Panc1 (cell line): ENCODE measurements around the gene COQ8B. TPM values are rescaled to one million over a fixed set of nuclear protein-coding genes. Genes with fewer than 3 reads are reported as not detected.

Source experiments
- ATAC-seq: fragments of 200-7000 bp; cut with Tn5 transposase; 2 replicates; pipeline ENCODE4 v1.9.1; 2020; ENCODE audit warnings: mild to moderate bottlenecking, moderate library complexity
- BruUV-seq: library from RNA; stranded (reverse); fragments of 400-500 nt; replicated peaks from 2 replicates; lab custom pipeline; 2021; lab: Mats Ljungman, UMichigan
- CTCF ChIA-PET: fragments of 300-600 bp; sonication (Branson Sonifier 250); formaldehyde crosslinking; loops from one replicate; lab custom pipeline; 2022; ENCODE audit warnings: antibody characterized with exemption; lab: Charles Lee
- POLR2A ChIA-PET: fragments of 300-600 bp; sonication (Branson Sonifier 250); formaldehyde crosslinking; loops from one replicate; lab custom pipeline; 2022; ENCODE audit warnings: antibody characterized with exemption; lab: Charles Lee
- DNase-seq: peaks from one replicate; pipeline ENCODE4 v3.0.0-alpha.2; 2010; ENCODE audit warnings: low read depth, low spot score
- H3K27ac ChIP-seq: 2 replicates; pipeline ENCODE4 v1.5.1; 2011; ENCODE audit warnings: mild to moderate bottlenecking, low read length, inconsistent platforms
- H3K27me3 ChIP-seq: fragments of 200-500 bp; sonication (Bioruptor generic); 2 replicates; pipeline ENCODE4 v1.6.0; 2014; ENCODE audit warnings: low read length, inconsistent platforms; ENCODE audit not compliant: control insufficient read depth, insufficient read depth
- H3K36me3 ChIP-seq: fragments of 200-500 bp; sonication (Bioruptor generic); 2 replicates; pipeline ENCODE4 v1.5.1; 2014; ENCODE audit warnings: inconsistent platforms, mild to moderate bottlenecking, low read length, moderate library complexity; ENCODE audit not compliant: control insufficient read depth, insufficient read depth
- H3K4me1 ChIP-seq: 2 replicates; pipeline ENCODE4 v1.5.1; 2011; ENCODE audit warnings: inconsistent platforms, mild to moderate bottlenecking, low read length, moderate library complexity; ENCODE audit not compliant: control insufficient read depth, insufficient read depth
- H3K4me3 ChIP-seq, 2 experiments: 2 replicates each; pipeline ENCODE4 v1.5.1; 2011 to 2012; ENCODE audit warnings: low read depth in 2 of 2, low read length in 2 of 2, mild to moderate bottlenecking in 2 of 2, inconsistent platforms in 1 of 2, moderate library complexity in 1 of 2
- H3K9me3 ChIP-seq: fragments of 200-500 bp; sonication (Bioruptor generic); 2 replicates; pipeline ENCODE4 v1.5.1; 2014; ENCODE audit warnings: low read depth, mild to moderate bottlenecking, inconsistent platforms, low read length, moderate library complexity; ENCODE audit not compliant: control insufficient read depth, insufficient read depth
- POLR2AphosphoS5 ChIP-seq: IDR thresholded peaks from 2 replicates; pipeline ENCODE4 v1.6.1; 2012; ENCODE audit warnings: mild to moderate bottlenecking, low read depth, low read length, moderate library complexity
- REST ChIP-seq, 2 experiments: IDR thresholded peaks; 2 replicates each; pipeline ENCODE4 v1.6.1; 2011 to 2012; ENCODE audit warnings: low read depth in 2 of 2, control low read depth in 1 of 2, low read length in 1 of 2, mild to moderate bottlenecking in 1 of 2, moderate library complexity in 1 of 2; ENCODE audit not compliant: insufficient read depth in 1 of 2
- SIN3A ChIP-seq: IDR thresholded peaks from 2 replicates; pipeline ENCODE4 v1.6.1; 2012; ENCODE audit warnings: low read depth, mild to moderate bottlenecking, low read length, moderate library complexity, borderline replicate concordance; ENCODE audit not compliant: insufficient read depth
- TCF7L2 ChIP-seq: IDR thresholded peaks from 2 replicates; pipeline ENCODE4 v1.6.1; 2011; ENCODE audit warnings: mild to moderate bottlenecking, low read depth, low read length, inconsistent platforms
- in situ Hi-C: cut with HindIII; loops from 2 replicates; pipeline ENCODE4 v1.10.0; 2016; ENCODE audit warnings: low sequenced_read_pairs, low pct_unique_long_range_greater_than_20kb
- intact Hi-C: fragments of 100-400 bp; cut with micrococcal nuclease; formaldehyde crosslinking; loops from one replicate; pipeline ENCODE4 v1.10.0; 2022; ENCODE audit not compliant: unreplicated experiment
- total RNA-seq: library from RNA; stranded (reverse); gene quantifications from one replicate; pipeline ENCODE4 v1.2.1, GENCODE V29; 2021; ENCODE audit not compliant: unreplicated experiment
- TF ChIP-seq, protein P1 (sequence below): fragments of 450-650 bp; IDR thresholded peaks from 2 replicates; pipeline ENCODE4 v1.5.1; 2017; ENCODE audit warnings: mild to moderate bottlenecking

The COQ8B gene
- total RNA-seq, 1 experiment from 2014 or later = 15.6 TPM

- intact Hi-C loops (no loop called here), in situ Hi-C loops (no loop called here)
- H3K4me1 ChIP-seq = no peaks in the 10 kb centered on the region
- CTCF ChIA-PET = no interaction called here
- H3K4me3 ChIP-seq = no peak overlapping the region
- POLR2A ChIA-PET = interaction anchor here (1.4 kb wide), 1 partner anchor 22 kb away, joined by 8 read pairs; no protein-coding TSS in a partner anchor
- no peak for DNase-seq
- no peaks in the 10 kb centered on the region for H3K36me3 ChIP-seq
- no peaks in the 10 kb centered on the region for H3K9me3 ChIP-seq
- no TSS peak for BruUV-seq
- H3K27me3 ChIP-seq = no peaks in the 10 kb centered on the region
- no peak for TF ChIP-seq SIN3A
- no peak for TF ChIP-seq REST (IDR thresholded peaks at IDR 0.05; ENCODE audit: insufficient read depth in 1 of 2, low read depth in 2 of 2, low read length in 1 of 2)
- TF ChIP-seq TCF7L2 = no peak
- TF ChIP-seq POLR2AphosphoS5 = no peak
- TF ChIP-seq, protein P1, sequence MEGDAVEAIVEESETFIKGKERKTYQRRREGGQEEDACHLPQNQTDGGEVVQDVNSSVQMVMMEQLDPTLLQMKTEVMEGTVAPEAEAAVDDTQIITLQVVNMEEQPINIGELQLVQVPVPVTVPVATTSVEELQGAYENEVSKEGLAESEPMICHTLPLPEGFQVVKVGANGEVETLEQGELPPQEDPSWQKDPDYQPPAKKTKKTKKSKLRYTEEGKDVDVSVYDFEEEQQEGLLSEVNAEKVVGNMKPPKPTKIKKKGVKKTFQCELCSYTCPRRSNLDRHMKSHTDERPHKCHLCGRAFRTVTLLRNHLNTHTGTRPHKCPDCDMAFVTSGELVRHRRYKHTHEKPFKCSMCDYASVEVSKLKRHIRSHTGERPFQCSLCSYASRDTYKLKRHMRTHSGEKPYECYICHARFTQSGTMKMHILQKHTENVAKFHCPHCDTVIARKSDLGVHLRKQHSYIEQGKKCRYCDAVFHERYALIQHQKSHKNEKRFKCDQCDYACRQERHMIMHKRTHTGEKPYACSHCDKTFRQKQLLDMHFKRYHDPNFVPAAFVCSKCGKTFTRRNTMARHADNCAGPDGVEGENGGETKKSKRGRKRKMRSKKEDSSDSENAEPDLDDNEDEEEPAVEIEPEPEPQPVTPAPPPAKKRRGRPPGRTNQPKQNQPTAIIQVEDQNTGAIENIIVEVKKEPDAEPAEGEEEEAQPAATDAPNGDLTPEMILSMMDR = no peak
- ATAC-seq = no peak
- H3K27ac ChIP-seq = no peak overlapping the region
Measured at GRCh38 chr19:40743926-40744325, 27.2 kb upstream of the COQ8B start.

- no peaks in the 10 kb centered on the region for H3K4me1 ChIP-seq
- in situ Hi-C loops (no loop called here), intact Hi-C loops (no loop called here)
- H3K27me3 ChIP-seq = no peaks in the 10 kb centered on the region
- no peak overlapping the region for H3K27ac ChIP-seq
- no peak for DNase-seq
- no peak overlapping the region for H3K4me3 ChIP-seq
- BruUV-seq = no TSS peak
- no peaks in the 10 kb centered on the region for H3K9me3 ChIP-seq
- POLR2A ChIA-PET = interaction anchor here (1.4 kb wide), 1 partner anchor 21 kb away, joined by 8 read pairs; no protein-coding TSS in a partner anchor
- TF ChIP-seq, protein P1 = no peak
- TF ChIP-seq SIN3A (no peak), TCF7L2 (no peak), REST (IDR thresholded peaks at IDR 0.05; ENCODE audit: insufficient read depth in 1 of 2, low read depth in 2 of 2, low read length in 1 of 2) (no peak), POLR2AphosphoS5 (no peak)
- ATAC-seq = no peak
- no peaks in the 10 kb centered on the region for H3K36me3 ChIP-seq
- CTCF ChIA-PET = no interaction called here
Measured at GRCh38 chr19:40742886-40743285, 26.2 kb upstream of the COQ8B start.
